Panc1 (cell line): ENCODE results near the gene ZNF718. TPM values are rescaled to one million over a fixed set of nuclear protein-coding genes. Genes with fewer than 3 reads are reported as not detected.
A peak's percentile ranks its signal among the peaks of the same experiment; 100 is the strongest.
"Not testable (repeated sequence)": the region's sequence is repeated elsewhere in the genome, so short reads cannot be mapped to it uniquely, and the experiment has no call there.

Source experiments
- ATAC-seq: fragments of 200-7000 bp; cut with Tn5 transposase; 2 replicates; pipeline ENCODE4 v1.9.1; 2020; ENCODE audit warnings: mild to moderate bottlenecking, moderate library complexity
- BruUV-seq: library from RNA; stranded (reverse); fragments of 400-500 nt; replicated peaks from 2 replicates; lab custom pipeline; 2021; lab: Mats Ljungman, UMichigan
- CTCF ChIA-PET: fragments of 300-600 bp; sonication (Branson Sonifier 250); formaldehyde crosslinking; loops from one replicate; lab custom pipeline; 2022; ENCODE audit warnings: antibody characterized with exemption; lab: Charles Lee
- POLR2A ChIA-PET: fragments of 300-600 bp; sonication (Branson Sonifier 250); formaldehyde crosslinking; loops from one replicate; lab custom pipeline; 2022; ENCODE audit warnings: antibody characterized with exemption; lab: Charles Lee
- DNase-seq: peaks from one replicate; pipeline ENCODE4 v3.0.0-alpha.2; 2010; ENCODE audit warnings: low read depth, low spot score
- H3K27ac ChIP-seq: 2 replicates; pipeline ENCODE4 v1.5.1; 2011; ENCODE audit warnings: mild to moderate bottlenecking, low read length, inconsistent platforms
- H3K27me3 ChIP-seq: fragments of 200-500 bp; sonication (Bioruptor generic); 2 replicates; pipeline ENCODE4 v1.6.0; 2014; ENCODE audit warnings: low read length, inconsistent platforms; ENCODE audit not compliant: control insufficient read depth, insufficient read depth
- H3K36me3 ChIP-seq: fragments of 200-500 bp; sonication (Bioruptor generic); 2 replicates; pipeline ENCODE4 v1.5.1; 2014; ENCODE audit warnings: inconsistent platforms, mild to moderate bottlenecking, low read length, moderate library complexity; ENCODE audit not compliant: control insufficient read depth, insufficient read depth
- H3K4me1 ChIP-seq: 2 replicates; pipeline ENCODE4 v1.5.1; 2011; ENCODE audit warnings: inconsistent platforms, mild to moderate bottlenecking, low read length, moderate library complexity; ENCODE audit not compliant: control insufficient read depth, insufficient read depth
- H3K4me3 ChIP-seq, 2 experiments: 2 replicates each; pipeline ENCODE4 v1.5.1; 2011 to 2012; ENCODE audit warnings: low read depth in 2 of 2, low read length in 2 of 2, mild to moderate bottlenecking in 2 of 2, inconsistent platforms in 1 of 2, moderate library complexity in 1 of 2
- H3K9me3 ChIP-seq: fragments of 200-500 bp; sonication (Bioruptor generic); 2 replicates; pipeline ENCODE4 v1.5.1; 2014; ENCODE audit warnings: low read depth, mild to moderate bottlenecking, inconsistent platforms, low read length, moderate library complexity; ENCODE audit not compliant: control insufficient read depth, insufficient read depth
- POLR2AphosphoS5 ChIP-seq: IDR thresholded peaks from 2 replicates; pipeline ENCODE4 v1.6.1; 2012; ENCODE audit warnings: mild to moderate bottlenecking, low read depth, low read length, moderate library complexity
- SIN3A ChIP-seq: IDR thresholded peaks from 2 replicates; pipeline ENCODE4 v1.6.1; 2012; ENCODE audit warnings: low read depth, mild to moderate bottlenecking, low read length, moderate library complexity, borderline replicate concordance; ENCODE audit not compliant: insufficient read depth
- TCF7L2 ChIP-seq: IDR thresholded peaks from 2 replicates; pipeline ENCODE4 v1.6.1; 2011; ENCODE audit warnings: mild to moderate bottlenecking, low read depth, low read length, inconsistent platforms
- in situ Hi-C: cut with HindIII; loops from 2 replicates; pipeline ENCODE4 v1.10.0; 2016; ENCODE audit warnings: low sequenced_read_pairs, low pct_unique_long_range_greater_than_20kb
- intact Hi-C: fragments of 100-400 bp; cut with micrococcal nuclease; formaldehyde crosslinking; loops from one replicate; pipeline ENCODE4 v1.10.0; 2022; ENCODE audit not compliant: unreplicated experiment
- total RNA-seq: library from RNA; stranded (reverse); gene quantifications from one replicate; pipeline ENCODE4 v1.2.1, GENCODE V29; 2021; ENCODE audit not compliant: unreplicated experiment
- TF ChIP-seq, protein P1 (sequence below): fragments of 450-650 bp; IDR thresholded peaks from 2 replicates; pipeline ENCODE4 v1.5.1; 2017; ENCODE audit warnings: mild to moderate bottlenecking
- TF ChIP-seq, protein P2 (sequence below), 2 experiments: IDR thresholded peaks; 2 replicates each; pipeline ENCODE4 v1.6.1; 2011 to 2012; ENCODE audit warnings: low read depth in 2 of 2, control low read depth in 1 of 2, low read length in 1 of 2, mild to moderate bottlenecking in 1 of 2, moderate library complexity in 1 of 2; ENCODE audit not compliant: insufficient read depth in 1 of 2

The ZNF718 gene
- total RNA-seq, 1 experiment from 2014 or later = 3.6 TPM

DNA sequence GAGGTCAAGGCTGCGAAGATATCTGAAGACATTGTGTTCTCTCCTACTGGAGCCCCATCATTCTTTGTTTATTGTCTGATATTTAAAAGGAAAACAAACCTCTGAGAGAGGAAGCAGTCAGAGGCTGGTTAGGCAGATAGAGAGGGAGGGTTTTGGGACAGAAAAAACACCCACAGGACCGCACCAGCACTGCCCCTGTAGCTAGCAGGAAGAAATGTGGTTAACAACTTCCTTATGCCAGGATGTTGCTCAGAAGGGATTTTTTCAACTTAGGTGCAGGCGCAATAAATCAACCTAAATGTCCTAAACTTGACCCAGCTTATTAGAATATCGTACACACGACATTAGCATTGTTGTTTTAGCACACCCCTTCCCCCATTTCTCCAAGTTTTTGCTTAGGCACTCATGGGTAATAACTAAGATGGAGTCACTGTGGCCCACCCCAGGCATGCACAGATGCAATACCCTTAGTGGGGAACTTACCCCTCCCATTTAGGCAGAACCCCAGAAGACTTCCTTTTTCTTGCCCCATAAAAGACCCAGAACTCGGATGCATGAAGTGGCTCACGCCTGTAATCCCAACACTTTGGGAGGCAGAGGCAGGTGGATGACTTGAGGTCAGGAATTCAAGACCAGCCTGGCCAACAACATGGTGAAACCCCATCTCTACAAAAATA, 2.8 kb upstream of the ZNF718 start:
- Histone ChIP-seq H3K4me3 (no peak overlapping the region), H3K27ac (no peak overlapping the region), H3K4me1 (no peaks in the 10 kb centered on the region), H3K9me3 (peaks cover 5% of the 10 kb centered on the region; the same call in 1 of the 2 replicates), H3K27me3 (no peaks in the 10 kb centered on the region), H3K36me3 (no peaks in the 10 kb centered on the region; the same call in 1 of the 2 replicates)
- TF ChIP-seq, protein P1, sequence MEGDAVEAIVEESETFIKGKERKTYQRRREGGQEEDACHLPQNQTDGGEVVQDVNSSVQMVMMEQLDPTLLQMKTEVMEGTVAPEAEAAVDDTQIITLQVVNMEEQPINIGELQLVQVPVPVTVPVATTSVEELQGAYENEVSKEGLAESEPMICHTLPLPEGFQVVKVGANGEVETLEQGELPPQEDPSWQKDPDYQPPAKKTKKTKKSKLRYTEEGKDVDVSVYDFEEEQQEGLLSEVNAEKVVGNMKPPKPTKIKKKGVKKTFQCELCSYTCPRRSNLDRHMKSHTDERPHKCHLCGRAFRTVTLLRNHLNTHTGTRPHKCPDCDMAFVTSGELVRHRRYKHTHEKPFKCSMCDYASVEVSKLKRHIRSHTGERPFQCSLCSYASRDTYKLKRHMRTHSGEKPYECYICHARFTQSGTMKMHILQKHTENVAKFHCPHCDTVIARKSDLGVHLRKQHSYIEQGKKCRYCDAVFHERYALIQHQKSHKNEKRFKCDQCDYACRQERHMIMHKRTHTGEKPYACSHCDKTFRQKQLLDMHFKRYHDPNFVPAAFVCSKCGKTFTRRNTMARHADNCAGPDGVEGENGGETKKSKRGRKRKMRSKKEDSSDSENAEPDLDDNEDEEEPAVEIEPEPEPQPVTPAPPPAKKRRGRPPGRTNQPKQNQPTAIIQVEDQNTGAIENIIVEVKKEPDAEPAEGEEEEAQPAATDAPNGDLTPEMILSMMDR = no peak
- TF ChIP-seq POLR2AphosphoS5 = no peak
- no peak for TF ChIP-seq TCF7L2
- TF ChIP-seq, protein P2, sequence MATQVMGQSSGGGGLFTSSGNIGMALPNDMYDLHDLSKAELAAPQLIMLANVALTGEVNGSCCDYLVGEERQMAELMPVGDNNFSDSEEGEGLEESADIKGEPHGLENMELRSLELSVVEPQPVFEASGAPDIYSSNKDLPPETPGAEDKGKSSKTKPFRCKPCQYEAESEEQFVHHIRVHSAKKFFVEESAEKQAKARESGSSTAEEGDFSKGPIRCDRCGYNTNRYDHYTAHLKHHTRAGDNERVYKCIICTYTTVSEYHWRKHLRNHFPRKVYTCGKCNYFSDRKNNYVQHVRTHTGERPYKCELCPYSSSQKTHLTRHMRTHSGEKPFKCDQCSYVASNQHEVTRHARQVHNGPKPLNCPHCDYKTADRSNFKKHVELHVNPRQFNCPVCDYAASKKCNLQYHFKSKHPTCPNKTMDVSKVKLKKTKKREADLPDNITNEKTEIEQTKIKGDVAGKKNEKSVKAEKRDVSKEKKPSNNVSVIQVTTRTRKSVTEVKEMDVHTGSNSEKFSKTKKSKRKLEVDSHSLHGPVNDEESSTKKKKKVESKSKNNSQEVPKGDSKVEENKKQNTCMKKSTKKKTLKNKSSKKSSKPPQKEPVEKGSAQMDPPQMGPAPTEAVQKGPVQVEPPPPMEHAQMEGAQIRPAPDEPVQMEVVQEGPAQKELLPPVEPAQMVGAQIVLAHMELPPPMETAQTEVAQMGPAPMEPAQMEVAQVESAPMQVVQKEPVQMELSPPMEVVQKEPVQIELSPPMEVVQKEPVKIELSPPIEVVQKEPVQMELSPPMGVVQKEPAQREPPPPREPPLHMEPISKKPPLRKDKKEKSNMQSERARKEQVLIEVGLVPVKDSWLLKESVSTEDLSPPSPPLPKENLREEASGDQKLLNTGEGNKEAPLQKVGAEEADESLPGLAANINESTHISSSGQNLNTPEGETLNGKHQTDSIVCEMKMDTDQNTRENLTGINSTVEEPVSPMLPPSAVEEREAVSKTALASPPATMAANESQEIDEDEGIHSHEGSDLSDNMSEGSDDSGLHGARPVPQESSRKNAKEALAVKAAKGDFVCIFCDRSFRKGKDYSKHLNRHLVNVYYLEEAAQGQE (IDR thresholded peaks at IDR 0.05; ENCODE audit: insufficient read depth in 1 of 2, low read depth in 2 of 2, low read length in 1 of 2) = no peak
- TF ChIP-seq SIN3A = no peak
- intact Hi-C loops (no loop called here), in situ Hi-C loops (no loop called here)
- ChIA-PET CTCF (no interaction called here), POLR2A (no interaction called here)
- no TSS peak for BruUV-seq
- ATAC-seq (no peak), DNase-seq (no peak)

DNA sequence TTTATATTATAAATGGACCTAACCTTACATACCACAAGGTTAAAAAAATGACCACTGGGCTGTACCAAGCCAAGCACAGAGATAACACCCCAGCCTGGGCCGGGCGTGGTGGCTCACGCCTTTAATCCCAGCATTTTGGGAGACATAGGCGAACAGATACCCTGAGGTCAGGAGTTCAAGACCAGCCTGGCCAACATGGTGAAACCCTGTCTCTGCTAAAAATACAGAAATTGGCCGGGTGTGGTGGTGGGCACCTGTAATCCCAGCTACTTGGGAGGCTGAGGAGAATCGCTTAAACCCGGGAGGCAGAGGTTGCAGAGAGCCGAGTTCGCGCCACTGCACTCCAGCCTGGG, 403 bp upstream of the ZNF718 start:
- H3K4me3 ChIP-seq = peak overlapping the region; percentile 55 to 84
- POLR2A ChIA-PET, H3K9me3 ChIP-seq, intact Hi-C loops, H3K36me3 ChIP-seq, ATAC-seq, H3K4me1 ChIP-seq, H3K27me3 ChIP-seq, BruUV-seq, DNase-seq, in situ Hi-C loops: not testable (repeated sequence)
- CTCF ChIA-PET = interaction anchor here (0.6 kb wide), 1 partner anchor 355 kb away, joined by 3 read pairs; no protein-coding TSS in a partner anchor
- H3K27ac ChIP-seq = peak overlapping the region; percentile 93

DNA sequence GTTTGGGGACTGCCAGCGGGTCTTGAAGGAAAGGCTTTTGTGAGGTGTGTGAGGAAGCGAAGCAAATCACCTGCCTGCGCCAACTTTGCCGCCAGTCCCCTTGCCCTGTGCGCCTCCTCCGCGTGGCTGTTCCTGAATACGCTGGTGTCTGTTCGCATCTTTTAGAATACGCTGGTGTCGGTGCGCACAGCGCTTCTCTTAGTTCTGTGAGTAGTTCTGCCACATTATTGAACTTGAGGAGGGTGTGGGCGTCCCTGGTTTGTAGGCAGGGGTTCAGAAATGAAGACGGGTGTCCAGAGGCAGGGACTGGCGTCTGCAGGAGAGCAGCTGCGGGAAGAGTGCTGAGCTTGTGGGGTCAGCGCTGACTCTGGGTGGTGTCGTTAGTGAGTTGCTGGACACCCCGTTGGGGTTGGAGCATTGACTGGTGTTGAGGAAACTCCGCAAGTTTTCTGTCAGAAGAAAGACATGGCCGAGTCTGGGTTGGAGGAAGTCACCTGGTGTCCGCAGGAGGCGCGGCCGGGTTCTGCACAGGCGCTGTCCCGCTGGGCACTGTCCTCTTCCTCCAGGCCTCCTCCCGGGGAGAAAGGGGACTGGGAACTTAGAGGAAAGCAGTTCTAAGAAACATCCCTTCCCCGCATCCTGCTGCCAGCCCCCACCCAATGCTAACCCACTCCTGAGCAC, 930 bp downstream of the ZNF718 start:
- in situ Hi-C loops = no loop called here
- ChIA-PET CTCF (no interaction called here), POLR2A (no interaction called here)
- BruUV-seq = no TSS peak
- Histone ChIP-seq H3K4me3 (peak overlapping the region; percentile 55 to 84), H3K36me3 (no peaks in the 10 kb centered on the region; the same call in 1 of the 2 replicates), H3K4me1 (no peaks in the 10 kb centered on the region), H3K9me3 (peaks cover 5% of the 10 kb centered on the region; the same call in 1 of the 2 replicates), H3K27me3 (no peaks in the 10 kb centered on the region), H3K27ac (peak overlapping the region; percentile 93)
- no peak for TF ChIP-seq POLR2AphosphoS5
- TF ChIP-seq, protein P1 = no peak
- TF ChIP-seq SIN3A = 0 out of 2 replicates have a peak, but pooled peaks have one; percentile 9
- DNase-seq (no peak), ATAC-seq (peak; percentile 66)
- intact Hi-C loops = no loop called here
